Measurements from ENCODE around the gene OPA1. TPM values are rescaled to one million over a fixed set of nuclear protein-coding genes. Genes with fewer than 3 reads are reported as not detected.

The OPA1 gene
- total and polyA plus RNA-seq, 2 experiments from 2014 or later = 29.0 to 42.2 TPM

- Histone ChIP-seq H2AFZ (no peak overlapping the region), H3K27me3 (replicated peaks; ENCODE audit: insufficient read depth) (peaks cover 10% of the 10 kb centered on the region), H3K4me1 (ENCODE audit: insufficient read depth) (peaks cover 5% of the 10 kb centered on the region; the same call in 1 of the 2 replicates), H3K36me3 (ENCODE audit: low read depth) (no peaks in the 10 kb centered on the region), H3F3A (ENCODE audit: insufficient read depth) (no peaks in the 10 kb centered on the region), H3K9me3 (ENCODE audit: low read depth) (no peaks in the 10 kb centered on the region), H3K9me2 (ENCODE audit: insufficient read depth) (no peaks in the 10 kb centered on the region), H4K20me1 (ENCODE audit: insufficient read depth) (no peaks in the 10 kb centered on the region), H3K4me3 (no peak overlapping the region), H3K27ac (no peak overlapping the region), H3K9ac (no peak overlapping the region), H3K79me2 (ENCODE audit: insufficient read depth) (no peaks in the 10 kb centered on the region), H3K4me2 (ENCODE audit: unreplicated experiment) (no peak overlapping the region)
- 41 to 49% methylated on average over 4 of the region's 4 CpGs for WGBS, 2 experiments (ENCODE audit: low coverage in 1 of 2, low lambda C conversion rate in 2 of 2, missing lambda C conversion rate in 2 of 2)
- in situ Hi-C loops (cut with MboI) = loop anchor here (25.0 kb wide), 1 partner anchor 761 kb away; no protein-coding TSS in a partner anchor
- DNase-seq = no peak
- no peak for TF ChIP-seq EZH2 (IDR thresholded peaks at IDR 0.05; ENCODE audit: insufficient read depth, poor library complexity, severe bottlenecking)
- no peak for TF ChIP-seq EZH2phosphoT487 (IDR thresholded peaks at IDR 0.05; ENCODE audit: insufficient read depth, low read depth)
These were observed 19.4 kb upstream of the OPA1 start for GRCh38 chr3:193573403-193574191.

- in situ Hi-C loops (cut with MboI) = loop anchor here (25.0 kb wide), 1 partner anchor 762 kb away; no protein-coding TSS in a partner anchor
- no peaks in the 10 kb centered on the region for H4K20me1 ChIP-seq (ENCODE audit: insufficient read depth)
- no peak overlapping the region for H3K4me3 ChIP-seq
- DNase-seq = no peak
- no peaks in the 10 kb centered on the region for H3K36me3 ChIP-seq (ENCODE audit: low read depth)
- H3K9me3 ChIP-seq (ENCODE audit: low read depth) = no peaks in the 10 kb centered on the region
- H2AFZ ChIP-seq = no peak overlapping the region
- no peaks in the 10 kb centered on the region for H3K9me2 ChIP-seq (ENCODE audit: insufficient read depth)
- no peak overlapping the region for H3K4me2 ChIP-seq (ENCODE audit: unreplicated experiment)
- no peaks in the 10 kb centered on the region for H3F3A ChIP-seq (ENCODE audit: insufficient read depth)
- peaks cover 10% of the 10 kb centered on the region for H3K27me3 ChIP-seq (replicated peaks; ENCODE audit: insufficient read depth)
- no peaks in the 10 kb centered on the region for H3K79me2 ChIP-seq (ENCODE audit: insufficient read depth)
- no peak overlapping the region for H3K27ac ChIP-seq
- TF ChIP-seq EZH2 (IDR thresholded peaks at IDR 0.05; ENCODE audit: insufficient read depth, poor library complexity, severe bottlenecking) (no peak), EZH2phosphoT487 (IDR thresholded peaks at IDR 0.05; ENCODE audit: insufficient read depth, low read depth) (no peak)
- H3K4me1 ChIP-seq (ENCODE audit: insufficient read depth) = peaks cover 5% of the 10 kb centered on the region; the same call in 1 of the 2 replicates
- no peak overlapping the region for H3K9ac ChIP-seq
- 28 to 43% methylated on average over 2 of the region's 2 CpGs for WGBS, 2 experiments (ENCODE audit: low coverage in 1 of 2, low lambda C conversion rate in 2 of 2, missing lambda C conversion rate in 2 of 2)
These were observed 18.4 kb upstream of the OPA1 start for GRCh38 chr3:193574488-193575070.

- Histone ChIP-seq H3K4me3 (no peak overlapping the region), H3K27ac (no peak overlapping the region), H3K36me3 (ENCODE audit: low read depth) (no peaks in the 10 kb centered on the region), H3F3A (ENCODE audit: insufficient read depth) (no peaks in the 10 kb centered on the region), H3K27me3 (replicated peaks; ENCODE audit: insufficient read depth) (no peaks in the 10 kb centered on the region), H3K9me3 (ENCODE audit: low read depth) (no peaks in the 10 kb centered on the region), H3K9ac (no peak overlapping the region), H3K9me2 (ENCODE audit: insufficient read depth) (no peaks in the 10 kb centered on the region), H4K20me1 (ENCODE audit: insufficient read depth) (no peaks in the 10 kb centered on the region), H3K4me1 (ENCODE audit: insufficient read depth) (no peaks in the 10 kb centered on the region), H2AFZ (no peak overlapping the region), H3K4me2 (ENCODE audit: unreplicated experiment) (no peak overlapping the region), H3K79me2 (ENCODE audit: insufficient read depth) (no peaks in the 10 kb centered on the region)
- DNase-seq = no peak
- 61 to 71% methylated on average over 9 of the region's 9 CpGs for WGBS, 2 experiments (ENCODE audit: low coverage in 1 of 2, low lambda C conversion rate in 2 of 2, missing lambda C conversion rate in 2 of 2)
- TF ChIP-seq EZH2phosphoT487 (IDR thresholded peaks at IDR 0.05; ENCODE audit: insufficient read depth, low read depth) (no peak), EZH2 (IDR thresholded peaks at IDR 0.05; ENCODE audit: insufficient read depth, poor library complexity, severe bottlenecking) (no peak)
- in situ Hi-C loops (cut with MboI) = no loop called here
These were observed 7.5 kb upstream of the OPA1 start for GRCh38 chr3:193585530-193585929.

GRCh38 chr3:193586526-193586925 is 6.5 kb upstream of the OPA1 start:
- no peak overlapping the region for H2AFZ ChIP-seq
- H3F3A ChIP-seq (ENCODE audit: insufficient read depth) = no peaks in the 10 kb centered on the region
- H3K4me2 ChIP-seq (ENCODE audit: unreplicated experiment) = no peak overlapping the region
- H3K4me1 ChIP-seq (ENCODE audit: insufficient read depth) = no peaks in the 10 kb centered on the region
- H3K9me3 ChIP-seq (ENCODE audit: low read depth) = no peaks in the 10 kb centered on the region
- H3K79me2 ChIP-seq (ENCODE audit: insufficient read depth) = no peaks in the 10 kb centered on the region
- H3K36me3 ChIP-seq (ENCODE audit: low read depth) = no peaks in the 10 kb centered on the region
- H3K27me3 ChIP-seq (replicated peaks; ENCODE audit: insufficient read depth) = no peaks in the 10 kb centered on the region
- TF ChIP-seq EZH2phosphoT487 (IDR thresholded peaks at IDR 0.05; ENCODE audit: insufficient read depth, low read depth) (no peak), EZH2 (IDR thresholded peaks at IDR 0.05; ENCODE audit: insufficient read depth, poor library complexity, severe bottlenecking) (no peak)
- no peaks in the 10 kb centered on the region for H3K9me2 ChIP-seq (ENCODE audit: insufficient read depth)
- H3K9ac ChIP-seq = no peak overlapping the region
- in situ Hi-C loops (cut with MboI) = no loop called here
- no peak for DNase-seq
- H3K4me3 ChIP-seq = no peak overlapping the region
- no peaks in the 10 kb centered on the region for H4K20me1 ChIP-seq (ENCODE audit: insufficient read depth)
- H3K27ac ChIP-seq = no peak overlapping the region
